ENCODE results near the gene RDH13.

The RDH13 gene

GRCh38 chr19:55091955-55092354, 29.0 kb upstream of the RDH13 start:
- no peak for DNase-seq

DNA sequence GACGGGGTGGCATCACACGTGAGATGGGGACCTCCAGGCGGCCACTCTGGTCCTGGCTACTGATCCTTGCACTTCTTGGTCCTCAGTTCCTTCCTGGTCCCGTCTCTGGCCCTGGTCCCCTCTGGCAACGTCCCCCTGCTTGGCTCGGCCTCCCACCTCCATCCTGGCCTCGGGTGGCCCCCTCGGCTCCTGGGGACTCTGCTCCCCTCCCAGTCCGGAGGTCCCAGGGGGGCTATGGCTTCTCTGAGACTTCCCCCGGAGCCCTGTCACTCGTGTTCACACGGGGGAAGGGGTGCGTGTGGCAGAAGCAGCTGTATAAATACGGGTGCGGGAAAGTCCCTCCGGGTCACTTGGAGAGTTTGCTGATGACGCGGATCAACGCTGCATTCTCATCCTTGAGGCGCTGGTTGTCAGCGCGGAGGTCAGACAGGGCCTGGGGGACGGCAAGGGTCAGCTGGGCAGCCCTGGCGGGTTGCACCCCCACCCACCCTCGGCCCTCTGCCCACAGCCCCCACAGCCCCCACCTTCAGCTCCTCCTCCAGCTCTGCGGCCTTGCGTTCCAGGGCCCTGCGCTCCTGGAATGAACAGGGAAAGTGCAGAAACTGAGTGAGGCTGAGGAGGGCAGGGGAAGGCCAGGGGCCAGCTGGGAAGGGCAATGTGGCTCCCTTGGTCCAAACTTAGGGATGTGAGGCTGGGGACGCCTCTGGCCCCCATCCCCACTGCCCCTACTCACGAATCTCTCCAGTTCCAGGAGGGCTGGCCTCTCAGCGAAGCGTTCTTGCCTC, 28.4 kb upstream of the RDH13 start:
- no peak for DNase-seq

GRCh38 chr19:55090564-55090963, 27.6 kb upstream of the RDH13 start:
- no peak for DNase-seq

GRCh38 chr19:55089342-55089944, 26.5 kb upstream of the RDH13 start:
- DNase-seq, result no peak

DNA sequence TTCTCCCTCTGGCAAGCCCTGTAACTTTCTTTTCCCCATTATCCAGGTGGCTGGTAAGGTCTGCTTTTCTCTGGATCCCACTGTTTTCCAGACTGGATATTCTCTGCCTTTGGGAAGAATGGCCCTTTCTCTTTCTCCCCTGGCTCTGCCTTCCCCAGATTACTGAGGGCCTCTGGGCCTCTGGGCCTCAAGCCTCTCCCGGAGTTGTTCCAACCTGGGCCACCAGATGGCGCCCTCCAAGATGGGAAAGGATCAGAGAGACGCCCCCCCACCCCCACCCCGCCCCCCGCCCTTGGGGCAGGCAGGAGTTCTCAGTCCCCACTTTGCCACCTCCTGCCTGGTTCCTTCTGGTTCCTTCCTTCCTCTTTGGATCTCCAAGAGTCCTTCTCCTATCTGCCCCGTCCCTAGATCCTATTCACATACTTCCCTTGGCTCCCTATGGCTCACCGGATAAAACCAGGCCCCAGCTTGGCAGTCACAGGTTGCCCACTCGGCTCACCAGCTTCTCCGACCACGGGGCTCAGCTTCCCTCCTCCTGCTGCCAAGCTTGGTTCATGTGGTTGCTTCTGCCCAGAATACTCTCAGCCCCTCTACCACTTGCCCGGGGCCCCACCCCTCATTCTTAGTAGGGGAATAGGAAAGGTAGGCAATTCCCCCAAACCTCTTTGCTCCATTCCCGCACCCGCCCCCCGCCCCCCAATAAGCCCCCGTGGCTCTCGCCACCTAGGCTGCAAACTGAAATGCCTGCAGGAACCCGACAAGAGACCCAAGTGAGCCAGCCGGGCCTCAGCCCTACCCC, 25.8 kb upstream of the RDH13 start:
- DNase-seq, result no peak

DNA sequence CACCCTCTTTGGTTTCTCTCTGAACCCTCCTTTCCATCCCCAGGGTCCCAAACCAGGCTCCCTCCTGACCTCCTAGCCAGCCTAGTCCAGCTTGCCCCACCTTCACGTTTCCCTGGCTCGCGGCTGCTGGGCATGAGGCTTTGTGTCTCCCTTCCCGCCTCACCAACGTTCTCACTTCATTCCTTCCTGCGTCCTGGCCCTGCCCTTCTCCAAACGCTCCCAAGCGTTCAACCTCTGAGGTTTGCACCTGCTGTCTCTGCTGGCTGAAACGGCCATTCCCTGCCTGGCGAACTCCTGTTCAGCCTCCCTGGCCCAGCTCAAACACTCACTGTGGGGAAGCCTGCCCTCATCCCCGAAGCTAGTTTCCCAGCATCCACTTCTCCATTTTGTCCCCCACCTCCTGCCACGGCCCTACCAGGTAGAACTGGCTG, 25.1 kb upstream of the RDH13 start:
- no peak for DNase-seq

DNA sequence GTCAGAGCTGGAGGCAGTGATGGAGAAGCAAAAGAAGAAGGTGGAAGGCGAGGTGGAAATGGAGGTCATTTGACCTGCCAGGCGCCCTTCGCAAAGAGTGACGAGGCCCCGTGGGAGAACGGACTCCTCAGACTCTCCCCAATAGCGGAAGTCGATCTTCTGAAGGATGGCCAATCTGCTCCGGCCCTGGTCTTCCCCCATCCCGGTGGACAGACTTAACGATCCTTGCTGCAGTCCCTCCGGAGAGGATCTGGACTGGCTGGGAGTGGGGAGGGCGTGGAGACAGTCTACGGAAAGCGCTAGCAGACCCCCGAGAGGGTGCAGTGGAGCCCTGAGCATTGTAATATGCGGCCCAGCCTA, 24.6 kb upstream of the RDH13 start:
- DNase-seq, result no peak

- DNase-seq, result no peak
These were observed 24.0 kb upstream of the RDH13 start for GRCh38 chr19:55086730-55087541.

- no peak for DNase-seq
These were observed 23.2 kb upstream of the RDH13 start for GRCh38 chr19:55085923-55086715.

- no peak for DNase-seq
These were observed 21.5 kb upstream of the RDH13 start for GRCh38 chr19:55084416-55084815.

GRCh38 chr19:55083004-55083850, 20.3 kb upstream of the RDH13 start:
- DNase-seq, result no peak

- DNase-seq, result no peak
These were observed 19.3 kb upstream of the RDH13 start for GRCh38 chr19:55082020-55082851.

- no peak for DNase-seq
These were observed 18.7 kb upstream of the RDH13 start for GRCh38 chr19:55081770-55082019.

DNA sequence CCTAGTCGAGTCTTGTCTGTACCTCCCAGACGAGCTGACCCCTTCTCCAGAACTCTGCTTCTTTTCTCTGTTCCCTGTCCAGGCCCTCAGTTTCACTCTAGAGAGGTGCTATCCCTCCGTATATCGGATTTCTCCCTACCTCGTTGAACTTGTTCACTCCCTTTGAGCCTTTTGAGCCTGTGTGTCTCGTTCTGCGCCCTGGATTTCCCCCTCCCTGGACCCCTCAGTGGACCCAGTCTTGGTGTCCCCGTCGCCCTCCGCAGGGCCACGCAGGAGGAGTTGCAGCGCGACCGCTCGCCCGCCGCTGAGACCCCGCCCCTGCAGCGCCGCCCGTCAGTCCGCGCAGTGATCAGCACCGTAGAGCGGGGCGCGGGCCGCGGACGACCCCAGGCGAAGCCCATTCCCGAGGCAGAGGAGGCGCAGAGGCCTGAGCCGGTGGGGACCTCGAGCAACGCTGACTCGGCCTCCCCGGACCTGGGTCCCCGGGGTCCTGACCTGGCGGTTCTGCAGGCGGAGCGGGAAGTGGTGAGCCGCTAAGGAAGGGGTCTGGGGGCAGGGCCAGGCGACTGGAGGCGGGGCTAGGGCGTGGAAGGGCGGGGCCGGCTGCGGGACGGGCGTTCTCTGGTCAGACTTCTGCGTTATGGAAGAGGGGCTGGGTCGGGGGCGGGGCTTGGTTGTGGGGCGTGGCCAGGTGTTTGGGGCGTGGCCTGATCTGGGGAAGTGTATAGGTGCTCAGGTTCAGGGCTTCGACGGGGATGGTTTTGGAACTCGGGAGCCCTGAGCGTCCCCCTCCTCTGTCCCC, 18.2 kb upstream of the RDH13 start:
- no peak for DNase-seq

GRCh38 chr19:55080121-55080967, 17.4 kb upstream of the RDH13 start:
- DNase-seq, result no peak

- no peak for DNase-seq
These were observed 16.6 kb upstream of the RDH13 start for GRCh38 chr19:55079400-55080038.

GRCh38 chr19:55078996-55079395, 16.0 kb upstream of the RDH13 start:
- no peak for DNase-seq

DNA sequence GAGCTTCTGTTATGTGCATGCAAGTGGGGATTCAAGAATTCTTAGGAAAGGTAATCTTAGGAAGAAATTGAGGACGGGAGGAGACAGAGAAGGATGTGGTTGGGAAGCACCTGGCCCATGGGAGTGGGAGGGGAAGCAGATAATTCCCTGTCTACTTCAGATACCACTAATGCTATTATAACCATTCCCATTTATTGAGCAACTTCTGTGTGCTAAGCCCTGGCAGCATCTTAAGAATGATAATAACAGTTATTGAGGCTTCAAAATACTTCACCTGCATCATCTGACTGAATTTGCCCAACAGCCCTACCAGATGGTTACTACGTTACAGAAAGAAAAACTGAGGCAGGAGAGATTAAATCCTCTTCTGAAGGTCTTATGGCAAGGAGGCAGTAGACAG, 14.2 kb upstream of the RDH13 start:
- DNase-seq, result no peak

Data from cortex of kidney (tissue), 1 donor.